CD14-positive monocyte (primary cell): ENCODE measurements around the gene SORBS2. TPM values are rescaled to one million over a fixed set of nuclear protein-coding genes. Genes with fewer than 3 reads are reported as not detected.

Source experiments
- DNase-seq, 3 donors: peaks; one replicate each; pipeline ENCODE4 v3.0.0-alpha.2; 2011 to 2022
- H2AFZ ChIP-seq: 2 replicates; pipeline ENCODE4 v1.6.0; 2012; ENCODE audit warnings: mild to moderate bottlenecking, low read depth, low read length, inconsistent platforms; ENCODE audit not compliant: insufficient read depth, poor library complexity, severe bottlenecking
- H3K27ac ChIP-seq, 2 donors: 1 replicate in 1 of 2; 2 replicates in 1 of 2; pipeline ENCODE4 v1.5.1; 2012 to 2013; ENCODE audit warnings: low read length in 2 of 2, control low read depth in 1 of 2, inconsistent platforms in 1 of 2, low read depth in 1 of 2, mild to moderate bottlenecking in 1 of 2
- H3K27me3 ChIP-seq, 2 donors: one replicate each; pipeline versions ENCODE4 v1.6.0 to v1.6.1; 2011 to 2013; ENCODE audit warnings: low read length in 2 of 2; ENCODE audit not compliant: control insufficient read depth in 2 of 2, insufficient read depth in 2 of 2
- H3K36me3 ChIP-seq, 2 donors: replicated peaks in 1 of 2; 1 replicate in 1 of 2; 2 replicates in 1 of 2; pipeline versions ENCODE4 v1.5.1 to v1.6.1; 2012 to 2013; ENCODE audit warnings: low read length in 2 of 2, control low read depth in 1 of 2, inconsistent platforms in 1 of 2, mild to moderate bottlenecking in 1 of 2; ENCODE audit not compliant: insufficient read depth in 2 of 2, control insufficient read depth in 1 of 2
- H3K4me1 ChIP-seq, 2 donors: 1 replicate in 1 of 2; 2 replicates in 1 of 2; pipeline versions ENCODE4 v1.5.1 to v1.6.1; 2012 to 2013; ENCODE audit warnings: low read length in 2 of 2, control low read depth in 1 of 2, inconsistent platforms in 1 of 2, mild to moderate bottlenecking in 1 of 2, moderate library complexity in 1 of 2; ENCODE audit not compliant: insufficient read depth in 2 of 2, control insufficient read depth in 1 of 2
- H3K4me2 ChIP-seq: replicated peaks from 2 replicates; pipeline ENCODE3; 2012; ENCODE audit warnings: low read length, moderate library complexity, mild to moderate bottlenecking; ENCODE audit not compliant: poor library complexity, severe bottlenecking; ENCODE audit errors: extremely low read depth
- H3K4me3 ChIP-seq, 3 experiments: fragments of 200-600 bp in 1 of 3; sonication (generic) in 1 of 3; replicated peaks in 1 of 3; 1 replicate in 2 of 3; 2 replicates in 1 of 3; pipeline ENCODE4 v1.5.1; 2011 to 2013; ENCODE audit warnings: low read length in 3 of 3, mild to moderate bottlenecking in 3 of 3, control low read depth in 2 of 3, low read depth in 2 of 3, inconsistent platforms in 1 of 3, moderate library complexity in 1 of 3
- H3K79me2 ChIP-seq: 2 replicates; pipeline ENCODE4 v1.6.0; 2012; ENCODE audit warnings: mild to moderate bottlenecking, control low read depth, inconsistent platforms, low read length, moderate library complexity; ENCODE audit not compliant: insufficient read depth
- H3K9ac ChIP-seq: 2 replicates; pipeline ENCODE4 v1.6.0; 2017; ENCODE audit warnings: low read length, mild to moderate bottlenecking; ENCODE audit not compliant: insufficient read depth, poor library complexity, severe bottlenecking
- H3K9me3 ChIP-seq, 2 donors: replicated peaks in 1 of 2; 1 replicate in 1 of 2; 2 replicates in 1 of 2; pipeline versions ENCODE4 v1.5.1 to v1.6.1; 2012 to 2013; ENCODE audit warnings: low read length in 2 of 2, control low read depth in 1 of 2; ENCODE audit not compliant: control insufficient read depth in 1 of 2, insufficient read depth in 1 of 2
- H4K20me1 ChIP-seq: 2 replicates; pipeline ENCODE4 v1.6.0; 2012; ENCODE audit warnings: mild to moderate bottlenecking, low read length, control low read depth, moderate library complexity; ENCODE audit not compliant: insufficient read depth
- H3K27ac Mint-ChIP-seq, 7 donors: one replicate each; pipeline ENCODE4 v1.8.0; 2020; ENCODE audit warnings: mild to moderate bottlenecking in 7 of 7, mixed read lengths in 7 of 7, moderate library complexity in 6 of 7, inconsistent platforms in 2 of 7
- H3K27me3 Mint-ChIP-seq, 3 donors: one replicate each; pipeline ENCODE4 v1.8.0; 2021 to 2022; ENCODE audit warnings: low read depth in 3 of 3, mild to moderate bottlenecking in 3 of 3, mixed read lengths in 3 of 3, moderate library complexity in 3 of 3, inconsistent platforms in 1 of 3
- H3K36me3 Mint-ChIP-seq, 2 donors: one replicate each; pipeline ENCODE4 v1.8.0; 2020; ENCODE audit warnings: mixed read lengths in 2 of 2, inconsistent platforms in 1 of 2, mild to moderate bottlenecking in 1 of 2
- H3K4me1 Mint-ChIP-seq: one replicate; pipeline ENCODE4 v1.8.0; 2020; ENCODE audit warnings: mild to moderate bottlenecking, mixed read lengths
- H3K4me3 Mint-ChIP-seq, 2 donors: one replicate each; pipeline ENCODE4 v1.8.0; 2020; ENCODE audit warnings: mild to moderate bottlenecking in 2 of 2, mixed read lengths in 2 of 2, moderate library complexity in 1 of 2
- H3K9me3 Mint-ChIP-seq, 7 donors: one replicate each; pipeline ENCODE4 v1.8.0; 2020 to 2022; ENCODE audit warnings: mixed read lengths in 7 of 7, mild to moderate bottlenecking in 6 of 7, moderate library complexity in 6 of 7, inconsistent platforms in 2 of 7
- CTCF ChIP-seq: fragments of 200-600 bp; IDR thresholded peaks from one replicate; pipeline ENCODE4 v1.8.0; 2022; ENCODE audit warnings: antibody characterized with exemption, mild to moderate bottlenecking
- whole genome bisulfite sequencing: methylation state at CpG from one replicate; pipeline ENCODE4 v1.1.5; 2013; ENCODE audit warnings: missing lambda C conversion rate; ENCODE audit not compliant: insufficient coverage; 5-methylcytosine and 5-hydroxymethylcytosine counted together
- intact Hi-C, 2 donors: fragments of 100-400 bp; cut with micrococcal nuclease; formaldehyde crosslinking; loops; one replicate each; pipeline versions ENCODE4 v1.15.0 to v1.15.1; 2023
- polyA plus RNA-seq, 3 donors: library from polyadenylated mRNA; depleted of rRNA in 1 of 3; unstranded in 2 of 3; stranded (reverse) in 1 of 3; fragments of 300-500 nt in 2 of 3; fragments of >200 nt in 1 of 3; fragmentation: Illumina TruSeq in 2 of 3; gene quantifications; 1 replicate in 2 of 3; 2 replicates in 1 of 3; pipeline ENCODE4 v1.2.3, GENCODE V29; 2012 to 2021

Gene SORBS2
- polyA plus RNA-seq, 3 donors = not detected

- H2AFZ ChIP-seq = peak overlapping the region; percentile 17
- peaks cover 34 to 46% of the 10 kb centered on the region in 2 donors for H3K27me3 ChIP-seq
- no peaks in the 10 kb centered on the region for H3K36me3 ChIP-seq
- Mint-ChIP-seq H3K4me1 (peaks cover 3% of the 10 kb centered on the region), H3K27ac (peak overlapping the region in 1 of 7 donors; percentile 8), H3K36me3 (no peaks in the 10 kb centered on the region), H3K9me3 (peaks cover 0 to 6% (median 2%) of the 10 kb centered on the region in 7 donors), H3K27me3 (peaks cover 43 to 54% (median 45%) of the 10 kb centered on the region in 3 donors), H3K4me3 (peak overlapping the region; percentile 32 to 72)
- intact Hi-C loops = no loop called here
- H3K79me2 ChIP-seq = no peaks in the 10 kb centered on the region
- no peak for TF ChIP-seq CTCF
- H4K20me1 ChIP-seq = no peaks in the 10 kb centered on the region
- 15% methylated on average over 25 of the region's 32 CpGs for WGBS
- H3K4me1 ChIP-seq = no peaks in the 10 kb centered on the region
- no peak overlapping the region for H3K27ac ChIP-seq
- no peak overlapping the region for H3K4me3 ChIP-seq
- no peak overlapping the region for H3K4me2 ChIP-seq
- H3K9ac ChIP-seq = no peak overlapping the region
- H3K9me3 ChIP-seq = no peaks in the 10 kb centered on the region
- DNase-seq = peak in 1 of 3 donors; percentile 3
Measured at GRCh38 chr4:185587427-185588161, 224.4 kb downstream of the SORBS2 start.

- Histone ChIP-seq H3K36me3 (no peaks in the 10 kb centered on the region), H3K4me3 (no peak overlapping the region), H3K27me3 (peaks cover 34 to 45% of the 10 kb centered on the region in 2 donors), H3K27ac (no peak overlapping the region), H3K4me2 (no peak overlapping the region), H3K9me3 (no peaks in the 10 kb centered on the region), H3K9ac (no peak overlapping the region), H3K79me2 (no peaks in the 10 kb centered on the region), H4K20me1 (no peaks in the 10 kb centered on the region), H2AFZ (peak overlapping the region; percentile 17), H3K4me1 (no peaks in the 10 kb centered on the region)
- peaks cover 3% of the 10 kb centered on the region for H3K4me1 Mint-ChIP-seq
- H3K27me3 Mint-ChIP-seq = peaks cover 43 to 51% (median 43%) of the 10 kb centered on the region in 3 donors
- peaks cover 0 to 6% (median 2%) of the 10 kb centered on the region in 7 donors for H3K9me3 Mint-ChIP-seq
- intact Hi-C loops = no loop called here
- no peak for DNase-seq
- no peak for TF ChIP-seq CTCF
- no peaks in the 10 kb centered on the region for H3K36me3 Mint-ChIP-seq
- WGBS = no CpG with 5 or more reads among the region's 6 CpGs
- H3K4me3 Mint-ChIP-seq = peak overlapping the region; percentile 32 to 72
- H3K27ac Mint-ChIP-seq = peak overlapping the region in 1 of 7 donors; percentile 8
Measured at GRCh38 chr4:185587030-185587426, 225.0 kb downstream of the SORBS2 start.
